Stimulated activated CD4-positive, alpha-beta T cell treated with anti-CD3 and anti-CD28 coated beads, Interleukin-1b, Interleukin-23, amount 100 ng/mL, for 4 hours (primary cell): Measurements from ENCODE around the gene SERPINB2.
"Not testable (repeated sequence)": the region's sequence is repeated elsewhere in the genome, so short reads cannot be mapped to it uniquely, and the experiment has no call there.

Experiments
- DNase-seq, 2 donors: peaks; one replicate each; pipeline ENCODE4 v3.0.0-alpha.2; 2020; ENCODE audit warnings: low read depth in 2 of 2

Gene SERPINB2

DNA sequence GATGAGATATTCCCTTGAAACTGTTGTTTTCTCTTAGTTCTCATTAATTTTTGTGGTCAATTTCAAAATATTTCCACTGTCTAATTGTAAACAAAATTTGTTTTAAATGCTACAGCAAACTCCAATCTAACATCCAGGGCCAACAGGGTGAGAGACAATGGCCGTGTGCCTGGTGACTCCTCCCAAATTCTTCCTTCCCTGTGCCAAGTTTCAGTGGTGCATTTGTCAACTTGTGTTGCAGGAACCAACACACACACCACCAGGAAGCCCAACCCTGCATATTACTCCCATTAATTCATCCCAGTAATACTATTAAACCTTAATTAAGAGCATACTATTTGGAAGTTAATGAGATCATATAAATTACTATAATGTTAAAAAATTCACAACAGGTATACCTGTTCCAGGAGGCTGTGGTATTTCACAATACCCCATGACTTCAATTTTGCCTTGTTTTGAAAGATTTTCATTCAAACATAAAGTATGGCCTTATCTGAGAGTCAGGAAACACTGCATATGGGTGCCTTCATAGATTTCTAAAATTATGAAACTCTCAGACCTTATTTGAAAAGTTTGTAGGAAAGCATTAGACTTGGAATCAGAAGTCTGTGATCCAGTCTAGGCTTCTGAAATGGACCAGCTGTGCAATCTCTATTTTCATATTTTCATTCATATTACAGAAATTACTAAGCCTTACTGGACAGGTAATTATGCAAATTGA, 1.1 kb downstream of the SERPINB2 start:
- no peak for DNase-seq

DNA sequence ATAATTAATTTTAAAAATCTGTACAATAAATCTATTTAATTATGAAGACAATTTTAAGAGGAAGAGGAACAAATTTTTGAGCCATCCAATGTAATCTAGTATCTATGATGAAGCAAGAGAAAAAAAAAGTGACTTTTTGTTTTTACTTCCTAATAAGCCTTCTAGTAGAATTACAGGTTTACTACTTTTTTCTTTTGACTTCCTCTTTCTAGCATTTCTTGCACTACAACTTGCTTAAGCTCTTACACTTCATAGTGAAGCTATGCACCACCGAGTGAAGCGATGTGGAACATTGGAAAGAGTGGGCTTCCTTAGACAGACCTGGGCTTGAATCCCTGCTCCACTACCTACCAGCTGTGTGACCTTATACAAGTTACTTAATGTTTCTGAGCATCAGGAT, 2.1 kb downstream of the SERPINB2 start:
- no peak for DNase-seq

DNA sequence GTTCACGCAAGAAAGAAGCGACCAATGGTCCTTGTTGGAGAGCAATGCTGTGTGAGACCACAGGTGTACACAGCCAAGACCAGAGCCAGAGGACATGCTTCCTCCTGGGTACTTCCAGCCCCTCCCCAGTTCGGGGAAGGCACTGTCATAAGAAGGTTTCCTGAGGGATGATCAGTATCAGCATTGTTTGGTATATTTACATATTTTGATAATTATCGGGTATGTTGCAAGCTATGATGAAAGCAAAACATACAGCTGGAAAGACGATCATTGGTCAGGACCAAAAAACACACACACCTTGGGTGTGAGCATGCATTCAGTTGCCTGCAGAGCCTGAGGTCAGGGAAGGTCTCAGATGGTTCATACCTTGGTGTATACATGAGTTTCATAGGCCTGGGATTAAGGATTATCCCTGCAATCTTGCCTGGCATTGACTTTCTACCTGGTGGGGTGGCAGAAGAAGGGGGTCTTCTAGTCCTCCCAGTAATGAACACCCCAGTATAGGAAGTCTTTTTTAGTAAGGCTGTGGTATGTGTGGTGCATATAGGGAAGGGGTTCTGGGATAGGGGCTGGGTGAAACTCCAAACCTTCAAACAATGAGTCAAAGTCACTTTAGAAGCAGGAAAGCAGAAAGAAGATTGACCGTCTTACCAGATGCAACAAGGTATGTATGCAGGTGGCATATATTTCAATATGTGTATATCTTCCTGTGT, 2.9 kb downstream of the SERPINB2 start:
- DNase-seq, result no peak

DNA sequence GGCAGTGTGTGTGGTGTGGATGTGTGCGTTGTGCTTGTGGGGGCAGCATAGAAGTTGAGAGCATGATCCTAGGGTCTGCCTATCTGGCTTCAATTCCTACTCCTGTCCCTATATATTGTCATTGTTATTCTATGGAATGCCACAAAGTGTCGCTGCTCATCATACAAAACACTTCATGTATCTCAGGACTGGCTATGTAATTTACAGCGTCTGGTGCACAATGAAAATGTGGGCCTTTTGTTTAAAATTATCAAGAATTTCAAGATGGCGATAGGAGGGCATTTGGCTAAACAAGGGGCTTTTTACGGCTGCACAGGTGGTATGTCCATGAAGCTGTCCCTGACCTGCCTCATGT, 3.4 kb downstream of the SERPINB2 start:
- no peak for DNase-seq

DNA sequence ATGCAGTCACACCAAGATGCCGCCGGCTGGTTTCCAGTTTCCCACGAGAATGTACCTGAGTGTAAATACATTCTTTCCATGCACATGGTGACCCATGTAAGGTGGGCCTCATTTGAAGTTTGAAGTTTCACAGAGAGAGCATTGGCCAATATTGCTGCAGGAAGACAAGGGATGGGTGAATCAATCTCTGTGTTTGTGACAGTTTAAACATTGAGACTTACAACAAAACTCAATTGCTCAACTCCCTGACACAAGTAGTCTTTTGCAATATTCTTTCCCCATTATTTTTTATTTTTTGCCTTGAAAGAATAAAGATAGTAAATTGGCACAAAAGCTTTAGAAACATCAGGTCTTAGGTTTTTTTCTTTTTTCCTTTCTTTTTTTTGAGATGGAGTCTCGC, 5.1 kb downstream of the SERPINB2 start:
- DNase-seq, result no peak

DNA sequence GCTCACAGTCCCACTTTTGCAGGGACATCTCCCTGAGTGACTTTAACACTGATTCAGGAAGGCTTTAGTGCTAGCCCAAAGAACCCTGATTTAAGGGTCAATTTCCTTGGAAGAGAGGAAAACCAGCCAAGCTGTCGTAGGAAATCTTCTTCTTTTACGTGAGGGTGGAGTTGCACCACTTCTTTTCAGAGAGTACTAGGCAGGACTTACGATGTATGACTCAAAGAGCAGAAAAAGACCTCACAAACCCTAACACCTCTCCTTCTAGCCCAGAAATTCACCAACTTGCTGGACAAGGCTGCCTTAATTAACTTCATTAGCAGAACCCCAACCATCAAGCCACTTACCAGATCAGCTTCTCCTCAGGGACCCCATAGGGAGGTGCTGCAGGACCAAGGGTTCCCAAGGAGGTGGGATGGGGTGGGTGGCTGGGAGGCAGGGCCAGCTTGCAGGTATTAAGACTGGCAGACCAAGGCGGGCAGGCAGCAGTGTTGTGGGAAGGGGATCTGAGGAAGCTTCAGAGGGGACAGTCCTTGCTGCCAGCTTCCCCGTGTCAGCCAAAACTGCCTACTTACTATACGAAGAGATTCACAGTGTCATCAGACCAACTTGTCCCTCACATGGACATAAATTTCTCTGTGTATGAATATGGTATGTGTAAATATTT, 6.7 kb downstream of the SERPINB2 start:
- DNase-seq, result no peak

DNA sequence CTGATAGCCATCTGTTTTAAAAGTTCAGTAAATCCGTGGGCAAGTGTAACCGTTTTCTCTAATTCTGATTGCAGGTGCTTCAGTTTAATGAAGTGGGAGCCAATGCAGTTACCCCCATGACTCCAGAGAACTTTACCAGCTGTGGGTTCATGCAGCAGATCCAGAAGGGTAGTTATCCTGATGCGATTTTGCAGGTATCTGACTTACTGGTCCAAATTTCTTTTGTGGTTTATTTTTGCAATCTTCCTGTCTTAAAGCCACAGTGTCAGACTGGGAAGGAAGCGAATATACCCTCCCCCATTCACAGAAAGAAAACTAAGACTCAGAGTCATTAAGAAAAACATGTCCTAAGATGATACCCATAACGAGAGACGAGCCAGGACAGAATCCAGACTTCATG, 7.7 kb downstream of the SERPINB2 start:
- no peak for DNase-seq

DNA sequence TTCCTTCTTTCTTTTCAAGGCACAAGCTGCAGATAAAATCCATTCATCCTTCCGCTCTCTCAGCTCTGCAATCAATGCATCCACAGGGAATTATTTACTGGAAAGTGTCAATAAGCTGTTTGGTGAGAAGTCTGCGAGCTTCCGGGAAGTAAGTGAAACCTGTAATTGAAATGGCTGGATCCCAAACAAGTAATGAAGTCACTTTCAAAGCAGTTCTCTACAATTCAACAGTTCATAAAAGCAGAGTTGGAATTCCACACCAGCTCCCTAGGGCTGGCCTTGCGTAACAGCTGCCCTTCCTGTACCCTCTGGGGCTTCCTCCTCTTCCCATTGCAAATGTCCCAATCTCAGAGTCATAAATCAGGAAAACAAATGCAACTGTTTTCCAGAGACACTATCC, 9.6 kb downstream of the SERPINB2 start:
- DNase-seq, result no peak

DNA sequence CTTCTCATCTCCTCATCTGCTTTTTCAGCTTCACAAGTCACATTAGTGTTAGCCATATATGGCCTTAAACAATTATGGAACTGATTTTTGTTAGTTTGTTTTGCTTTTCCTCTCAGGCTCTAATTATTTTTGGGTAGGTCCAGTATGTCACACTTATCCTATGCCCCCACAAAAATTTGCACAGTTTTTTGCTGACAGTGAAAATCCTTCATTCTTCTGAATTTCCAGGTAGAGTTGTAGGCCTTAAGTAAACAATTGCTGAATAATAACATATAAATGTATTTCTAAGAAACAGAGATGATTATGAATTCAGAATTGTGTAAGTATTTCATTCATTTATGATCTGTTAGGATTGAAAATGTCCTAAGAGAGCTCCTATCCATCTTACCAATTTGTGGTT, 11.7 kb downstream of the SERPINB2 start:
- DNase-seq, result no peak

DNA sequence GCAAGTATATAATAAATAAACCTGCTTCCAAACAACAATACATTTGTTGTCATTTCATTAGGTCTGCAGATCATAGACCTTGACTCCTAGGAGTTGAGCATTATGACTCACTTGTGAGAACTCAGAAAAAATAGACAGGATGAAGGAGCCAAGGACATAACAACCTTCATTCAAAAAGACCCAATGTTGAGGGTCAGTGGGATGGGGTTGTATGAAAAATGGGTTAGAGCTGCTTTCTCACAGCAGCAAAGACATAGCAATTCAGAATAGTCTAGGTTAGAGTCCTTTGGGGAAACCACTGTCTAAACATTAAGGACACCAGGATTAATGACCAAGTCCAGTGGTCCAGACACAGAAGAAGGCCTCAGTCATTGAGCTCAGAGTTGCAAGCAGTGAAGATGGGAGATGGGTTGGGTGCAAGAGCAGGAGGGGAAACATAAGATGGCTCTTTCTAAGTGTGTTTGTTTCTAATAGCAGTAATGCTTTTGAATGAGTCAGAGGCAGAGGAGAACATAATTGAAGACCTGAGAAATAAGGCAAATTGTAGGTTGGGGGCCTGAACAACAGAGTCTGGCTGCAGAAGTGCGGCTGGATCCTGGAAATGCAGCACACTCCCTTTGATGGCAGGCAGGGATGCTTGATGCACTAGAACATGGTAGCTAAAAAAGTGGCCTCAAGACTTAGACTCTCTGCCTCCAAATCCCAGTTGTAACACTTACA, 16.5 kb downstream of the SERPINB2 start:
- no peak for DNase-seq

DNA sequence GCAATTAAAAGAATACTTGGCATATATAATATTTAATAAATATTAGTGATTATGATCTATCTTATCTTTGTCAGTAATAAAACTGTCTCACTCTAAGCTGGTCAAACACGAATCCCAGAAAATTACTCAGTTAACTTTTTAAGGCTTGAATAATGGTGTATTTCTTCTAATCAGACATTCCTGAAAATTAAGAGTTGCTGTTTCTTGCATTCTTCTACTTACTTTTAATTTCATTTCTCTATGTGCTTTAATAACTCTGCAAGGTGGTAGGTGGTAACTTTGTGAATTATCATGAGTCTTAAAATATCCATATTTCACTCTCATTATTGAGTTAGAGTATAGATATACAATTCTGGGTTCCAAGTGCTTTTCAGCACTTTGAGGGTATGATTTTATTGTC, 17.2 kb downstream of the SERPINB2 start:
- DNase-seq, result no peak

DNA sequence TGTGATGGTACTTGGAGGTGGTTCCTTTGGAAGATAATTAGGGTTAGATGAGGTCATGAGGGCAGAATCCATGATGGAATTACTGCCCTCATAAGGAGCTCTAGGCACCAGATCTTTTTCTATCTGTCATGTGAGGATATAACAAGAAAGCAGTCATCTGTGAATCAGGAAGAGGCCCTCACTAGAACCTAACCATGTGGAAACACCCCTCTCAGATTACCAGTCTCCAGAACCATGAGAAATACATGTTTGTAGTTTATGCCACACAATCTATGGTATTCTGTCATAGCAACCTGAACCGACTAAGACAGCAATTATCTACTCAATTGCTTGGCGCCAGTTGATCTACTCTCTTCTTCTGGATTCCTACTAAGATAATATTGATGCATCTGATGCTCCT, 17.9 kb downstream of the SERPINB2 start:
- DNase-seq, result no peak

DNA sequence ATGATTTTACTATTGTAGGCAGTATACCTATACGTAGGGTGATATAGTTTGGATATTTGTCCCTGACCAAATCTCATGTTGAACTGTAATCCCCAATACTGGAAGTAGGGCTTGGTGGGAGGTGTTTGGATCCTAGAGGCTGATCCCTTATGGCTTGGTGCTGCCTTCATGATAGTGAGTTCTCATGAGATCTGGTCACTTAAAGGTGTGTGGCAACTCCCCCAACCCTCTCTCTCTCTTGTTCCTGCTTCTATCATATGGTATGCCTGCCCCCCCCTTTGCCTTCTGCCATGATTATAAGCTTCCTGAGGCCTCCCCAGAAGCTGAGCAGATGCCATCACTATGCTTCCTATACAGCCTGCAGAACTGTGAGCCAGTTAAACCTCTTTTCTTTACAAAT, 18.6 kb downstream of the SERPINB2 start:
- DNase-seq, result no peak

DNA sequence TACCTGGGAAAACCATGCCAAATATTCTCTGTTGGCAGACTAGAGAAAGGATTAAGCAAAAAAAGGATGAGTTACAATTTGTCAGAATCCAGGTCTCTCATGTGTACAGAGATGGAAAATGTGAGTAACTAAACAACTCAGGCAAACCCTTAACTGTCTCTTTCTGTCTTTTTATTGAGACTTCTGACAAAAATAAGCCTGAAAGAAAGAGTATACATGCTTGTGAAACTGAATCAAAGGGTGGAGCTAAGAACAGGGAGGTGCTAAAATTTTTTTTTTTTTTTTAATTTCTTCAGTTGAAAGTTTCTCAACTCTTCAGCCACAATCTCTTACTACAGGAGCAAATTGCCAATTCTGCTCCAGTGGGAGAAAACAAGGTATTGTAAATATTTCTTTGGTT, 20.2 kb downstream of the SERPINB2 start, which contains the start of gene SERPINB10:
TSS of gene SERPINB10 (plus strand) at position 295 of the 400 bp plus-strand sequence. CDS start 7,553 bp downstream, outside the sequence.
- DNase-seq, result no peak

DNA sequence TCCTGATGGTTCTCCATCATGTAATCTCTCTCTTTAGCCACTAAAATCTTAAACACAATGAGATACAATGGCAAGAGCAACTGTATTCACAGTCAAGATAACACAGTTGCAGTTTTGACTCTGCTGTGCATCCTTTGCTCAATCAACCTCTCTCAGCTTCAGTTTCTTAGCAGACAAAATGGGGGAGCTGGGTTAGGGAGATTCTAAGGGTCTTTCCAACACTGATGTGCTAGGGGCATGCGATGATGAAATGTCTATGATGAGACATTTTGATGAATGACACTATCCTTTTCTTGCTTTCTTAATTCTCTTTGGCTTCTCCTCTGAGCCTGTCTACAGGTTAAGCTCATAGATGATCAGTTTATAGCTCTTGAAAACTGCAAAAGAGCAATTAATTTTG, 21.4 kb downstream of the SERPINB2 start:
- no peak for DNase-seq

DNA sequence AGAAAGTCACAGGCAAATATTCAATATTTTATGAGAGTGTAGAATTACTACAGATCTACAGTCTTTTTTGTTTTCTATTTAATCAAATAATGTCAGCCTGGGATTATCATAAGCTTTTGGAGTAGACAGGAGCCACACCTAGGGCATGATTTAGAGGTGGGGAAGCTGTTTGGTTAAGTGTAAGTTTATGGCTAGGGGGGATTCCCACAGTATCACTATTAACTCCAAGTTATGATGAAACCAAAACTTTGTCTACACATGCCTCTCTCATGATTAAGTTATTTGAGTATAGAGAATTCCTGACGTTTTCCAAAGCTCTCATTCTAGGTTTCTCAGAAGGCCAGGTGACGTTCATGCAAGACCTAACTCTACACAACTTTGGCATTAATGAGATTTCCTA, 22.4 kb downstream of the SERPINB2 start:
- no peak for DNase-seq

DNA sequence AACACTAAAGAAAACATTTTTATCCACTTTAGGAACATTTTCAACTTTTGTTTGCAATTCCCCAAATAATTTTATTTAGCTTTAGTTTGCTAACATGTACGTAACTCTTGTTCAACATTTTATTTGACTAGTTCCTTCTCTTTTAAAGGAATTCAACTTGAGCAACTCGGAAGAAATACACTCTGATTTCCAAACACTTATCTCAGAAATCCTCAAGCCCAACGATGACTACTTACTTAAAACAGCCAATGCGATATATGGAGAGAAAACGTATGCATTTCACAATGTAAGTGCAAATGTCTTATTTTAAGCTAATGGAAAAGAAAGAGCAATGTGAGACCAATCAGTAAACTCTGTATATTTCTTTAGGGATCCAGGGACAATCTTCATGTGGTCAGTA, 30.3 kb downstream of the SERPINB2 start:
- DNase-seq, result no peak

DNA sequence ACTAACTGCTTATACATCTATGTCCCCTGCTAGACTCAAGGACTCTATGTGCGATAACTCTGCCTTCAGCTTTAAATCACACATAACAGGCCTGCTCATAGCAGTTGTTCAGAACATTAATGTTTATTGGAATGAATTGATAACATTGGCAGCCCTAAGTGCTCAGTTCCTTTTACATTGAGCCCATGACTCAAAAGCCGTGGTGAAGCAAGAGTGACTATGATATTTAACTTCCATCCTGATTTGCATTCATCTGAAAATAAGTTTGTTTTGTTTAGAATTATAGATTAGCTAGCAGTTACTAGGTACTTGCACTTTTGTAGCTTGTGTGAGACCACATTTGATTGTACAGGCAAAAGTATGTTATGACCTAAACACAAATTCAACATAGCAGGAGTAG, 34.5 kb downstream of the SERPINB2 start:
- DNase-seq, result no peak

DNA sequence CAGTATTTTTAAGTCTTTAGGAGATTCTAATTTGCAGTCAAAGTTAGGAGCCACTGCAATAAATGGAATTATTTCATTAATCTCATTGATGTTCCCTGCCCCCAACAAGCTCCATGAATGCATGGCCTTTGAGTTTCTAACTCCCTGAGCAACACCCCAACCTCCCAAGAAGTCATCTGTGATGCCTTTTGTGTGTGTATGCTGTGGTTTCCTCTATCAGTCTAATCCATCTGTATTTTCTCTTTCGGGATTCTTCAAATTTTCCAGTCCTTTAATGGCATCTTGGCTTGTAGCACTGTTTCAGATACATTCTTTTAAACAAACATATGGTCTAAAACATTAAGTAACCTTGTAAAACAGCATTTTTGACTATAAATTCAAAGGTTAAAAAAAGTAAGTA, 37.0 kb downstream of the SERPINB2 start:
- DNase-seq, result no peak

DNA sequence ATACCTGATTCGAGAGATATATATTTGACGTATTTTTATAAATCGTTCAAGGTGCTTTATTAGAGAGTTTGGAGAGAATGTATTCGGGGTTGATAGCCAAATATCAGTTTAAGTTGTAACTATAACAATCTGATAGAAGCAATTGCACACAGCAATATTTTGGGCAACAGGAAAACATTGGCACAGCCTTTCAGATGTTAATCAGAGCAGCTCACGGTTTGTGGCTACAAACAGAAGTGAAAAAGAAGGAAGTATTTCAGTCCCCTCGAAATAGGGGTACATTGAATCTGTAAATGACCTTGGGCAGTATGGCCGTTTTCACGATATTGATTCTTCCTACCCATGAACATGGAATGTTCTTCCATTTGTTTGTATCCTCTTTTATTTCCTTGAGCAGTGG, 40.8 kb downstream of the SERPINB2 start:
- no peak for DNase-seq

DNA sequence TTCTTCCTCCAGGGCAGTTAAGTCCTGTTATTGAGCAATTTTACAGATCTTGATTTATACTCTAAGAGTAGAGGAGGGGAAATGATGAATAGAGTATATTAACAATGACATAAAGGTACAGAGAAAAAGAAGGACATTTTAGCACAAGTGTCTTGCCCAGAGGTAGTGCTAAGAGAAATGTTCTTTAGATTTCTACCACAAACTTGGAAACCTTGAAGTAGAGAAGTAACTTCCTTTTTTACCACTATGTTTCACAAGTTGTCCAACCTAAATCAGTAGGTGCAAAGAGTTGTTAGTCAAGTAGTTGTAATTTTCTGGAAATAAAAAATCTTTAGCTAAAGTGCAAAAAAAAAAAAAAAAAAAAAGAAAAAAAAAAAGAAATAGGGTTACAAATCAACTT, 41.9 kb downstream of the SERPINB2 start:
- not testable (repeated sequence) for DNase-seq

DNA sequence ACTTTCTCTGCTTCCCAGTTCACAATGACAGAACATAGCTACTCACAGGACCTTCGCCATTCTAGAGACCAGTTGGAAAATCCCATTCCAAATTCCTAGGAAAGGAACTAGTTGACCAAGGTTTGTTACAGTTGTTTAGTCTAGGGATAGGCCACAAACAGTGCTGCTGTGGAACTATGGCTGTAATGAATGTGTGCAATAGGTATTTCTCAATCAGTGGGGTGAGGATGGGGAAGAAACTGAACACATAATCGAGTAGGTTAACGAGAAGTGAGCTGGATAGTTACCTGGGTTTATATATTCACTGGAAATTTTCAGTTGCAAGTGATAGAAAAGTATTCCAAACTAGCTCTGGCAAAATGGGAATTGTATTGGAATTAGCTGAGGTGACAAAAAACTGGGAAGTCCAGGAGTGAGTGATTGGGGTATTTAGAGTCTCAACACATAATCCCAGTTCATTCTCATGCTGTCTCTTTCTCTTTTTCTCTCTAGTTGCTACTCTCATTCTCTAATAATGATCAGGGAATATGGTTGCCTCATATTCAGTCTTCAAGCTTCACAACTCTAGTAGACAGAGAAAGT, 43.4 kb downstream of the SERPINB2 start:
- no peak for DNase-seq
